ENCODE results near the gene OSBPL1A.

- no peak for TF ChIP-seq CTCF (IDR thresholded peaks at IDR 0.05; ENCODE audit: insufficient read depth, low read length)
- TF ChIP-seq, protein P1, sequence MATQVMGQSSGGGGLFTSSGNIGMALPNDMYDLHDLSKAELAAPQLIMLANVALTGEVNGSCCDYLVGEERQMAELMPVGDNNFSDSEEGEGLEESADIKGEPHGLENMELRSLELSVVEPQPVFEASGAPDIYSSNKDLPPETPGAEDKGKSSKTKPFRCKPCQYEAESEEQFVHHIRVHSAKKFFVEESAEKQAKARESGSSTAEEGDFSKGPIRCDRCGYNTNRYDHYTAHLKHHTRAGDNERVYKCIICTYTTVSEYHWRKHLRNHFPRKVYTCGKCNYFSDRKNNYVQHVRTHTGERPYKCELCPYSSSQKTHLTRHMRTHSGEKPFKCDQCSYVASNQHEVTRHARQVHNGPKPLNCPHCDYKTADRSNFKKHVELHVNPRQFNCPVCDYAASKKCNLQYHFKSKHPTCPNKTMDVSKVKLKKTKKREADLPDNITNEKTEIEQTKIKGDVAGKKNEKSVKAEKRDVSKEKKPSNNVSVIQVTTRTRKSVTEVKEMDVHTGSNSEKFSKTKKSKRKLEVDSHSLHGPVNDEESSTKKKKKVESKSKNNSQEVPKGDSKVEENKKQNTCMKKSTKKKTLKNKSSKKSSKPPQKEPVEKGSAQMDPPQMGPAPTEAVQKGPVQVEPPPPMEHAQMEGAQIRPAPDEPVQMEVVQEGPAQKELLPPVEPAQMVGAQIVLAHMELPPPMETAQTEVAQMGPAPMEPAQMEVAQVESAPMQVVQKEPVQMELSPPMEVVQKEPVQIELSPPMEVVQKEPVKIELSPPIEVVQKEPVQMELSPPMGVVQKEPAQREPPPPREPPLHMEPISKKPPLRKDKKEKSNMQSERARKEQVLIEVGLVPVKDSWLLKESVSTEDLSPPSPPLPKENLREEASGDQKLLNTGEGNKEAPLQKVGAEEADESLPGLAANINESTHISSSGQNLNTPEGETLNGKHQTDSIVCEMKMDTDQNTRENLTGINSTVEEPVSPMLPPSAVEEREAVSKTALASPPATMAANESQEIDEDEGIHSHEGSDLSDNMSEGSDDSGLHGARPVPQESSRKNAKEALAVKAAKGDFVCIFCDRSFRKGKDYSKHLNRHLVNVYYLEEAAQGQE (IDR thresholded peaks at IDR 0.05; ENCODE audit: insufficient replicate concordance, low read depth), result no peak
- TF ChIP-seq POLR2AphosphoS5 (IDR thresholded peaks at IDR 0.05; ENCODE audit: low read depth), result no peak
- TF ChIP-seq GABPA (IDR thresholded peaks at IDR 0.05; ENCODE audit: low read depth), result no peak
- no peak for TF ChIP-seq SPI1 (IDR thresholded peaks at IDR 0.05; ENCODE audit: borderline replicate concordance, low read depth)
Observed at GRCh38 chr18:24306201-24306600, 91.4 kb downstream of the OSBPL1A start.

Measured in HL-60 (cell line).